HG02852 (cell line): ENCODE measurements around the gene RPS6KA4.
"Not testable (repeated sequence)": the region's sequence is repeated elsewhere in the genome, so short reads cannot be mapped to it uniquely, and the experiment has no call there.

ENCODE experiments used
- ATAC-seq: cut with Tn5 transposase; IDR thresholded peaks from one replicate; pipeline ENCODE4 v1.9.1; 2021; ENCODE audit warnings: mild to moderate bottlenecking, moderate library complexity; ENCODE audit not compliant: unreplicated experiment

Gene RPS6KA4

GRCh38 chr11:64413417-64413816, 54.5 kb downstream of the RPS6KA4 start:
- ATAC-seq = no peak

GRCh38 chr11:64415286-64415685, 56.3 kb downstream of the RPS6KA4 start:
- ATAC-seq = no peak

GRCh38 chr11:64415996-64416728, 57.2 kb downstream of the RPS6KA4 start:
- no peak for ATAC-seq

- not testable (repeated sequence) for ATAC-seq
Observed at GRCh38 chr11:64418233-64418632, 59.3 kb downstream of the RPS6KA4 start.

- ATAC-seq = no peak
Observed at GRCh38 chr11:64419257-64419790, 60.4 kb downstream of the RPS6KA4 start.

GRCh38 chr11:64419818-64420485, 61.0 kb downstream of the RPS6KA4 start:
- ATAC-seq = no peak
